GM12892 (cell line): Measurements from ENCODE around the gene ENTPD2.

Source experiments
- POLR2A ChIP-seq: IDR thresholded peaks from 2 replicates; pipeline ENCODE4 v1.6.1; 2011; ENCODE audit warnings: low read depth, low read length, control low read depth
- TAF1 ChIP-seq: IDR thresholded peaks from 2 replicates; pipeline ENCODE4 v1.6.1; 2011; ENCODE audit warnings: low read depth, mild to moderate bottlenecking, control low read depth, low read length, borderline replicate concordance

- TF ChIP-seq POLR2A (no peak), TAF1 (no peak)
Observed at GRCh38 chr9:137023583-137023991, 30.3 kb downstream of the ENTPD2 start.
